HFF-Myc (cell line): Measurements from ENCODE around the gene OPA1.

Experiments
- DNase-seq: peaks from one replicate; pipeline ENCODE4 v3.0.0-alpha.2; 2011; ENCODE audit warnings: low read depth; ENCODE audit errors: extremely low read depth
- H3K4me3 ChIP-seq: replicated peaks from 2 replicates; pipeline ENCODE4 v1.5.1; 2011; ENCODE audit warnings: low read depth, mild to moderate bottlenecking, control low read depth, low read length
- TF ChIP-seq, protein P1 (sequence below): IDR thresholded peaks from 2 replicates; pipeline ENCODE4 v1.5.1; 2012; ENCODE audit warnings: mild to moderate bottlenecking, low read depth, low read length, control low read depth; ENCODE audit errors: missing control alignments

OPA1 gene

DNA sequence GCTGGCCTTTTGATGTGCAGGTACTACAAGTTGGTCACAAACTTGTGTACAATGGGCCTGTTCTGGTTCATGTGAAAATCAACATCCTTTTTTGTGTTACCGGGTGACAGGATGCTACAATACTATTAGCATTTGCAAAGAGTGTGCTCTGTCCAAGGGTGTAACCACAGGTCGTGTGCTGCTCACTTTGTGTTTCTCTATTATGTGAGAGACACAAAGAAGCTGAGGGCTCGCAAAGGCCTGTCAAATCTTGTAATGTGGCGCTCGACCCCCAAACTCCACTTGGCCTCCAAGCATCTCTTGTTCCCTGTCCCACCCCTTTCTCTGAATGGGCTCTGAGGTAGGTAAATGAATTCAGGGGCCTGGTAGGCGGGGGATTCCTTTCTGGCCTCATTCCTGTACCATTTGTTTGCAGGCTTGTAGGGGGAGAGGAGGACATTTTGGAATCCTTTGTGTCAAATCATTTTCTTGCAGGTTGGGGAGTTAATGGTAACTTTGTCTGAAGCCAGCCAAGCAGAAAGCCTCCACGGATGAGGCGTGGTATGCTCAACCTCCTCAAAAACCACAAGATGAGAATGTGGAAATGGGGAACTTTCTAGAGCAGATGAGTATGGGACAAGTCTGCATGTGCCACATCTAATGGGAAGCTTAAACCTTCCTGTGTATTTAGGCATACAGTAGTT, 109.1 kb downstream of the OPA1 start:
- TF ChIP-seq, protein P1, sequence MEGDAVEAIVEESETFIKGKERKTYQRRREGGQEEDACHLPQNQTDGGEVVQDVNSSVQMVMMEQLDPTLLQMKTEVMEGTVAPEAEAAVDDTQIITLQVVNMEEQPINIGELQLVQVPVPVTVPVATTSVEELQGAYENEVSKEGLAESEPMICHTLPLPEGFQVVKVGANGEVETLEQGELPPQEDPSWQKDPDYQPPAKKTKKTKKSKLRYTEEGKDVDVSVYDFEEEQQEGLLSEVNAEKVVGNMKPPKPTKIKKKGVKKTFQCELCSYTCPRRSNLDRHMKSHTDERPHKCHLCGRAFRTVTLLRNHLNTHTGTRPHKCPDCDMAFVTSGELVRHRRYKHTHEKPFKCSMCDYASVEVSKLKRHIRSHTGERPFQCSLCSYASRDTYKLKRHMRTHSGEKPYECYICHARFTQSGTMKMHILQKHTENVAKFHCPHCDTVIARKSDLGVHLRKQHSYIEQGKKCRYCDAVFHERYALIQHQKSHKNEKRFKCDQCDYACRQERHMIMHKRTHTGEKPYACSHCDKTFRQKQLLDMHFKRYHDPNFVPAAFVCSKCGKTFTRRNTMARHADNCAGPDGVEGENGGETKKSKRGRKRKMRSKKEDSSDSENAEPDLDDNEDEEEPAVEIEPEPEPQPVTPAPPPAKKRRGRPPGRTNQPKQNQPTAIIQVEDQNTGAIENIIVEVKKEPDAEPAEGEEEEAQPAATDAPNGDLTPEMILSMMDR: no peak
- no peak for DNase-seq
- H3K4me3 ChIP-seq: no peak overlapping the region

DNA sequence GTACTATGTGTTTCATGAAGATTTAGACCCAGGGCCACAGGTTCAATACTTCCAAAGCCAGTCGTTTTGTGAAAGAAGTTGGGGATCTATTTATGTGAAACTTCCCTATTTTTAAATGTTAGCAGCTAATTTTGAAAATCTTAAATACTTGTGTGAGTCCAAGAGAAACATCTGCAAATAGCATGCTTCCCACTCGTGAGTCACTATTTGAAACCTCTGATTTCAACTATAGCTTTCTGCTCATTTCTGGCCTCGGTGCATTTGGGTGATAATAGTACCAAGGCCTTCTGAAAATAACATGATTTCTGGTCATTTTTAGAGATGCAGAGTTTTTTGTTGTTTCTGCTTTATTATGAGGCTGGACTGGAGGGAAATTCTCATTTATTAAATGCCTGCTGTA, 110.0 kb downstream of the OPA1 start:
- DNase-seq: peak; percentile 29
- no peak overlapping the region for H3K4me3 ChIP-seq
- TF ChIP-seq, protein P1: no peak

DNA sequence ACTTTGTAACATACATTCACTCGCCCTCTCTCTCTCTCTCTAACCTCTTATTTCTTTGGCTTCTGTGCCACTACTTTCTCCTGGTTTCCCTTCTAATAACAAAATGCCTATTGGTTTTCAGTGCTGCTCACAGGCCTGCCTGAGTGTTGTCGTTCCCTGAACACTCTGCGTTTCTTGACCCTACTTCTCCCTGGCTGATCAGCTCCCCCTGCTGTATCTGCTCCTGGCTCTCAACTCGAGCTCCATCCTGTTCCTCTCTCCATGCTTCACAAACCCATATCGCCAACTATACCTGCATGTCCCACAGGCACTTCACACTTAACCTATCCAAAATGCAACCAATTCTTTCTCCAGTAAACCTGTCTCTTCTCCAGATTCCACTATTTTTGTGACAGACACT, 111.4 kb downstream of the OPA1 start:
- TF ChIP-seq, protein P1: no peak
- no peak overlapping the region for H3K4me3 ChIP-seq
- DNase-seq: no peak

GRCh38 chr3:193708270-193708669, 115.3 kb downstream of the OPA1 start:
- TF ChIP-seq, protein P1: no peak
- no peak for DNase-seq

DNA sequence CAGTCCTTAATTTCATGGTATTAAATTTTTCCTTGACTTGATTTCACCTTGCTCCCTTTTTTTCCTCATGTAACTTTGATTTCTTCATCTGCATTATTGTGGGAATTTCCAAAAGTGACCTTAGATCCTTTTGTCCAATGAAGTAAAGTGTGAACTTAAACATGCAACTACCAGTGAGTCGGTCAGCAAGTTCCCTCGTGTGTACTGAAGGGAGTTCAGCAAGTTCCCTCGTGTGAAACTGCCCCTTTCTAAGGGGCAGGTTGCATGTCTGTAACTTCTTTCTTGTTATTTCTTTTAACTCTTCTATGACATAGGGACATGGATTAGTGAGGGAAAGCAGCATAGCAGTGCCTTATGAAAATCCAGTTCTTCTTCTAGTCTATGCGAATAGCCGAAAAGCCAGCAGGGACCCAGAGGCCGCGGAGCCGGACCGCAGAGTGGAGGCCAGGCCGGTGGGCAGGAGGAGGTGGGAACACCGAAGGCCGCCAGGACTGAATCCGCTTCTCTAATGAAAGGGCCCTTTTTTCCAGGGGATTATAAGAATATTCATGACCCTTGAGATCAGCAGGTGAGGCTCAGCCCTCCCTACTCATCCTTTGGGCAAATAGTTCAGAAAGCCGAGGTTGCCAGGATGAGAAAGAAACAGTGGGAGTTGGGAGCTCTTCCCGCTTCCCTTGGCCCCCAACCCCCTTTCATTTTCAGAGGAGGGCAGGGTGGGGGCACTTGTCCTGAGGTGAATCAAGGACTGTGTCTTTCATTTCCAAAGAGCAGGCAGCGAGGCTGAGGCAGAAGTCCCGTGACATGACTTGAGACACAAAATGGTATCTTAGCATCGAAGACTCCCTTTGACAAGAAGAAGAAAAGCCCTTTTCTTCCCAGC, 117.5 kb downstream of the OPA1 start:
- TF ChIP-seq, protein P1: no peak
- no peak for DNase-seq
- no peak overlapping the region for H3K4me3 ChIP-seq

More at GRCh38 chr3:193708270-193708669, 115.3 kb downstream of the OPA1 start:
- no peak overlapping the region for H3K4me3 ChIP-seq

DNA sequence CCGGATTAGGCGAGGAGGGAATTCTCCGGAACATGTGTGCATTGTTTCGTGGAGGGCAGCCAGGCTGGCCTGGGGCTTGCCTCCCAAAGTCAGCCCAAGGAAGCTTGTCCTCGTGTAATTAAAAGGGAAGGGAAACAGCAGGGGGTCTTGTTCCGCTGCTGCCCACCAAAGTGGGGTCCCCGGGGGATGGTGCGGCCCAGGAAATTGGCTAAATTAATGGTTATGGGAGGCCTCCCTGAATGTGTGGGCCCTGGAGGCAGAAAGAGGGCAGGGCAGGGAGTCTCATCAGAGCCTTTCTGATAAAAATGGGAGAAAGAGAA, 118.1 kb downstream of the OPA1 start:
- TF ChIP-seq, protein P1: no peak

More for the DNA sequence above, 118.1 kb downstream of the OPA1 start:
- H3K4me3 ChIP-seq: no peak overlapping the region
- no peak for DNase-seq
